ENCODE data around the gene PDE6A. TPM values are rescaled to one million over a fixed set of nuclear protein-coding genes. Genes with fewer than 3 reads are reported as not detected.

The PDE6A gene
- total and polyA plus RNA-seq, 2 donors (not counting 3 experiments of a cell fraction or from before 2014, with no cell fraction given) = not detected

- intact Hi-C loops (cut with micrococcal nuclease) (no loop called here), dilution Hi-C loops (cut with MboI; ENCODE audit: extremely low pct_ligation_motif_present, low sequenced_read_pairs) (no loop called here)
- Histone ChIP-seq H3K4me3 (replicated peaks in 1 of 3; ENCODE audit: insufficient read depth in 1 of 3, low read depth in 1 of 3, low read length in 3 of 3) (no peak overlapping the region), H2AFZ (ENCODE audit: low read depth, low read length) (no peak overlapping the region), H3K4me1 (ENCODE audit: control insufficient read depth, extremely low read depth, insufficient read depth, low read length) (no peaks in the 10 kb centered on the region), H3K36me3 (ENCODE audit: control insufficient read depth in 2 of 2, extremely low read depth in 1 of 2, insufficient read depth in 2 of 2, low read length in 2 of 2) (peaks cover 2 to 5% of the 10 kb centered on the region in 2 experiments), H3K79me2 (ENCODE audit: control insufficient read depth, insufficient read depth, low read length) (no peaks in the 10 kb centered on the region), H3K9me1 (replicated peaks; ENCODE audit: control insufficient read depth, extremely low read depth, insufficient read depth, low read length) (no peaks in the 10 kb centered on the region), H3K27me3 (ENCODE audit: control insufficient read depth in 2 of 2, insufficient read depth in 2 of 2, low read length in 2 of 2) (no peaks in the 10 kb centered on the region), H3K4me2 (ENCODE audit: insufficient read depth, low read length) (no peak overlapping the region), H3K9ac (replicated peaks; ENCODE audit: extremely low read depth, insufficient read depth, low read length) (no peak overlapping the region), H4K20me1 (replicated peaks; ENCODE audit: control insufficient read depth, extremely low read depth, insufficient read depth, low read length) (no peaks in the 10 kb centered on the region), H3K27ac (ENCODE audit: insufficient read depth, low read depth, low read length) (no peak overlapping the region), H3K9me3 (replicated peaks; ENCODE audit: control insufficient read depth, insufficient read depth, low read length) (no peaks in the 10 kb centered on the region)
- CTCF ChIA-PET = interaction anchor here (0.6 to 4.5 kb wide), 9 partner anchors 9 to 346 kb away, joined by 3 to 38 read pairs (median 4); no protein-coding TSS in a partner anchor
- BruUV-seq (replicated peaks) = no TSS peak
- TF ChIP-seq EZH2 (IDR thresholded peaks at IDR 0.05; ENCODE audit: borderline replicate concordance, low read depth, low read length, severe bottlenecking) (no peak), MYC (IDR thresholded peaks at IDR 0.05; ENCODE audit: low read depth, low read length) (no peak), POLR2A (IDR thresholded peaks at IDR 0.05; ENCODE audit: low read depth, low read length) (no peak), JUN (IDR thresholded peaks at IDR 0.05; ENCODE audit: borderline replicate concordance, insufficient read depth, insufficient read length, low read depth) (no peak), MAX (IDR thresholded peaks at IDR 0.05; ENCODE audit: insufficient read depth, insufficient read length) (no peak), FOS (IDR thresholded peaks at IDR 0.05; ENCODE audit: borderline replicate concordance, insufficient read depth, low read length) (no peak), POLR2AphosphoS5 (IDR thresholded peaks at IDR 0.05; ENCODE audit: insufficient read depth, low read depth, low read length) (no peak), GATA2 (IDR thresholded peaks at IDR 0.05; ENCODE audit: insufficient read depth, insufficient read length, low read depth, low read length) (no peak), CTCF (IDR thresholded peaks at IDR 0.05; ENCODE audit: extremely low read depth in 1 of 2, insufficient read depth in 1 of 2, low read depth in 1 of 2, low read length in 2 of 2) (no peak)
- POLR2A ChIA-PET = no interaction called here
- no peak for FAIRE-seq
- DNase-seq (ENCODE audit: low read depth, low spot score) = no peak
These were observed 37.9 kb upstream of the PDE6A start for GRCh38 chr5:149982505-149982904.
